H1 (cell line): ENCODE data around the gene RHOB.

Experiments used
- EZH2 ChIP-seq: fragments of 200-600 bp; sonication (generic); IDR thresholded peaks from 2 replicates; pipeline ENCODE4 v1.7.1; 2012; ENCODE audit warnings: low read depth, mild to moderate bottlenecking, moderate library complexity, low read length, inconsistent platforms; ENCODE audit not compliant: severe bottlenecking
- SIRT6 ChIP-seq: IDR thresholded peaks from one replicate; pipeline ENCODE4 v1.7.1; 2012; ENCODE audit warnings: low read length, inconsistent platforms

- no peak for TF ChIP-seq SIRT6
- TF ChIP-seq EZH2: no peak
These were observed 37.3 kb downstream of the RHOB start for GRCh38 chr2:20484034-20484617.
